NAMALWA (cell line): ENCODE measurements around the gene ERAL1.
A peak's percentile ranks its signal among the peaks of the same experiment; 100 is the strongest.
"Not testable (repeated sequence)": the region's sequence is repeated elsewhere in the genome, so short reads cannot be mapped to it uniquely, and the experiment has no call there.

Experiments
- DNase-seq: peaks from one replicate; pipeline ENCODE4 v3.0.0-alpha.2; 2015; ENCODE audit warnings: low spot score

ERAL1 gene

DNA sequence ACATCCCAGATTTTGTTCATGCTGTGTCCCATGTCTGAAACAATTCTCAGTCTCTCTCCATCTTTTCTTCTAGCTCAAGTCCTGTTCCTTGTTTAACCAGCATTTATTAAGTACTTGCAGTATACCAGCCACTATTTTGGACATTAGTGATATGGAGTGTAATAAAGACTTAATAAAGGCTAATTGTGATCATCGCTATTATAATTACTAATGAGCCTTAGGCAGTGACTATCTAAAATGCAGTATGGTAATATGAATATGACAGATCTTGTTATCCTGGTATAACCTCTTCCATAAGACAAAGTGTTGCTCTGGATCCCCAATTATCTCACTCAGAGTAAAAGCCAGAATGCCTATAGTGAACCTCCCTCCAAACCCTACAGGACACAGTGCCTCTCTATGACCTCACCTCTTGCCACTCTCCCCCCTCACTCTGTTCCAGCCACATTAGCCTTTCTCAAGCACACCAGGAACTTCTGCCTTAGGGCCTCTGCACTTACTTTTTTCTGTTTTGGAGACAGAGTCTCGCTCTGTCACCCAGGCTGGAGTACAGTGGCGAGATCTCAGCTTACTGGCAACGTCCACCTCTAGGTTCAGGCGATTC is 44.5 kb downstream of the ERAL1 start:
- DNase-seq: no peak

DNA sequence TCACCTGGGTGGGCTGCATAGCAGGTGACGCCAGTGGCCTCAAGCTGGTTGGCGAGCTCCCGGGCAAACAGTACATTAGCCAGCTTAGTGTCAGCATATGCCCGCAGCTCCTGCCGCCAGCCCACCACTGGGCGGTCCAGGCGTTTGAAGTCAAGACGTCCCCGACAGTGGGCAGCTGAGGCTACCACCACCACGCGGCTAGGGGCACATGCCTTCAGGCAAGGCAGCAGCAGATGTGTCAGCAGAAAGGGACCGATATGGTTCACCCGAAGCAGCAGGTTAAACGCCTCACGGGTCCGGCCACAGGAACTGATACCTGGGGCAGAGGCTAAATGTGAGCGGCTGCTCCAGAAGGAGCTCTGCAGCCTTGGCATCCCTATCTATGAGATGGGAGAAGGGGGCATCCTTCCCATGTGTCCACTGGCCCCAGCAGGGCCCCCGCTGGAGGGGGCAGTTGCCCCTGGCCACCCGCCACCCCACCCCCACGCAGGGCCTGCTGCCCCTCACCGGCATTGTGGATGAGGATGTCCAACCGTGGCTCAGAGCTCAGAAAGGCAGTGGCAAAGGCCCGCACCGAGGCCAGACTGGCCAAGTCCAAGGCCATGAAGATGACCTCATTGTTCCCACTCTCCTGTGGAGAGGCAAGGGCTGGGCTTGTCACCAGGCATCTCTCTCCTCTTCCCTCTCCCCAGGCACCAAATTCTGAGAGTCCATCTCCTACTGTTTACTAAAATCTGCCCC is 46.3 kb downstream of the ERAL1 start:
- DNase-seq: no peak

DNA sequence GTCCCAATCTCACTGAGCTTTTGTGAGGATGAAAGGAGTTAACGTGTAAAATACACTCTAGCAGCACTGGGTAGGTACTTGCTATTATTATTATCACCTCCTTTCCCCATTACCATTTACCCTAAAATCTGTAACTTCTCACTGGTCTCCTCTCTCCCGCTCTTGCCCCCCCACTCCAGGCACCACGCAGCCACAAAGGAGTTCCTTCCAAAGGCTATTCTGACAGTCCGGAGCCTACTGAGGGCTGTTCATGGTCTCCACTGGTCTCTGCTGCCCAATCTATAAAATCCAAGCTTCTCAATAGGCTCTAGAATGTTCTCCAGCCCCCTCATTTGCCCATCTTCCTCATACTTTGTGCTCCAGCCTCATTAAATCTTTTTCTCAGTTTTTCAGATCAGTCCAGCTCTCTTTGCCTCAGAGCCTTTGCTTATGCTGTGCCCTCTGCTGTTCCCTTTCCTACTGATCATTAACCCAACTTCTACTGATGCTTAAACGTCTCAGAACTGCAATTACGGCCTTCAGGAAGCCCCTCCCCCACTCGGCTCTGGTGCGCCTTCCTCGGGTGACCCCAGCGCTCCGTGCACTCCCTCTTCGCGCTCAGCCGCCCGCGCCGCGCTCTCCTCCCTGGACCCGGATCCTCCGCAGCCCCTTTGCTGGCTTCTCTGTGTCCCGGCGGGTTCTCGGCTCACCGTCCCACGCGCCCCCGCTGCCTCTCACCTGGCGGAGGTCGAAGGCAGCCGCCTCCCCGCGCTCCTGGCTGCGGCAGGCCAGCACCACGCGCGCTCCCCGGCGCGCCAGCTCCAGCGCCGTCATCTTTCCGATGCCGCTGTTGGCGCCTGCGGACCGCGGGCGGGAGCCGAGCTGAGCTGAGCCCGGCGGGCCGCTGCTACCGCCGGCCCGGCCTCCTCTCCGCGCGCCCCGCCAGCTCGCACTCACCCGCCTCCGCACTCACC is 47.3 kb downstream of the ERAL1 start:
- DNase-seq: peak; percentile 61

DNA sequence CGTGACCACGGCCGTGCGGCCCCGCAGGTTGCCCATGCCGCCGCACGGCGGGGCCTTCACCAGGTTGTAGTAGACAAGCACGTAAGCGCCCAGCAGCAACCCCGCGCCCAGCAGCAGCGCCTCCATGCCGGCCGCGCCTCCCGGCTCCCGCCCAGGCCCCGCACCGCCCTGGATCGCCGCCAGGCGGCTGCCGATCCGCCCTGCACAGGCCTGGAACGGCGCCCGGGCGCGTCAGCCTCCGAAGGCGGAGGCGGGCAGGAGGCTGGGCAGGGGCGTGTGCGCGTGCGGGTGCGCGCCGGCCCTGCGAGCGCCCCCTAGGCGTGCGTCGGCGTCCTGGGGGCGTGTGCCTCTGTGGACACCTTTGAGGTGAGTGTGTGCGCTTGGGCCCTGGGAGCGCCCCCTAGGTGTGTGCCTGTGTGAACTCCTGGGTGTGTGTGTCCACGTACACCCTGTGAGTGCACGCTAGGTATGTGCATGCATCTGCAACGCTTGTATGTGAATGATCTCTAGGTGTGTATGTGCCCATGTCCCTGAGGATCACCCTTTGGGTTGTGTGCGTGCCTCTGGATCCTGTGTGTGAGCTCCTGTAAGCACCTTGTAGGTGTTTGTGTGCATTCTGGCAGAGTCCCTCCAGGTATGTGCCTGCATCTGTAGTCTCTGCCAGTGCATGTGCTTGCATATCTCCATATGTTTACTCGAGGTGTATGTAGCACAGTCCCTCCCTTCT is 48.2 kb downstream of the ERAL1 start, which contains the start of gene DHRS13:
TSS of gene DHRS13 (minus strand) at position 261 of the 727 bp plus-strand sequence. CDS start at position 126, 135 bp downstream.
- peak; percentile 98 for DNase-seq

DNA sequence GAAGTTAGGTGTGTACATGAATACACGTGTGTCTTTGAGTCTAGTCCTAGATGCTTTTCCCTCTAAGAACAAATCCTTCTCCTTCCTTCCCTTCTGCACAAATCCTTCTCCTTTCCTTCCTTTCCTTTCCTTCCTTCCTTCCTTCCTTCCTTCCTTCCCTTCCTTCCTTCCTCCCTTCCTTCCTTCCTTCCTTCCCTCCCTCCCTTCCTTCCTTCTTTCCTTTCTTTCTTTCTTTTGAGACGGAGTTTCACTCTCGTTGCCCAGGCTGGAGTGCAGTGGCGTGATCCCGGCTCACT is 48.7 kb downstream of the ERAL1 start:
- DNase-seq: not testable (repeated sequence)

DNA sequence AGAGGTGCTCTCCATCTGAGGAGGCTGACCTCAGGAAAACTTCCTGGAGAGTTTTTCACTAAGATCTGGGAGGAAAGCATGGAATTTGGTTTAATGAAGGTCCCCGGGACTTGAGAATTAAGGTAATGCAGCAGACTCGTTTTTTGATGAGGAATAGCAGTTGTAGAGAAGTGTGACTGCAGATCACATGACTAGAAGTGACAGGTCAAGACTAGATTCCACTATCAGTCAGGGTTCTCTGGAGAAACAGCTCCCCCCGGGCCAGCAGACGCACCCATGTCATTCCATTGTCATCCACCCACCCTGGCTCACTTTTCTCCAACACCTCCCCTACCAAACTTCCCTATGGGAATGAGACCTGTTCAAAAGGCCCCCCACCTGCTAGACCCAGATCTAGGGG is 50.0 kb downstream of the ERAL1 start:
- DNase-seq: no peak

DNA sequence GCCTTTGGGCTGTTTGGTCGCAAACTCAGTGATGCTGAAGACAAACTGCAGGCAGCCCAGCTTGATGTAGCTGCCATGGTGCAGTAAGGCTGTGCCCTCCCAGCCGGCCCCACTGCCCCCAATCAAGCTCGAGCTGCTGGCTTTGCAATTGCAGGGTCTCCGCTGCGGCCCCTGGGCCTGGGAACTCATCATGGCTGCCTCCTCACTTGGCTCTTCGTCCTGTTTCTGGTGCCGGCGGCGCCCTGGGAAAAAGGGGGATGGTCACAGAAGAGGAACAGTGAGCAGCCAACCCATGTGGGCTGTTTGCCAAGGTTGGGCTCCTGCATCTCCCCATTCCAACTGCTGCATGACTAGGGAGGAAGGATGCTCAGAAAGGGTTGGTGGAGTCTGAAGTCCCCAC is 51.5 kb downstream of the ERAL1 start:
- DNase-seq: no peak

DNA sequence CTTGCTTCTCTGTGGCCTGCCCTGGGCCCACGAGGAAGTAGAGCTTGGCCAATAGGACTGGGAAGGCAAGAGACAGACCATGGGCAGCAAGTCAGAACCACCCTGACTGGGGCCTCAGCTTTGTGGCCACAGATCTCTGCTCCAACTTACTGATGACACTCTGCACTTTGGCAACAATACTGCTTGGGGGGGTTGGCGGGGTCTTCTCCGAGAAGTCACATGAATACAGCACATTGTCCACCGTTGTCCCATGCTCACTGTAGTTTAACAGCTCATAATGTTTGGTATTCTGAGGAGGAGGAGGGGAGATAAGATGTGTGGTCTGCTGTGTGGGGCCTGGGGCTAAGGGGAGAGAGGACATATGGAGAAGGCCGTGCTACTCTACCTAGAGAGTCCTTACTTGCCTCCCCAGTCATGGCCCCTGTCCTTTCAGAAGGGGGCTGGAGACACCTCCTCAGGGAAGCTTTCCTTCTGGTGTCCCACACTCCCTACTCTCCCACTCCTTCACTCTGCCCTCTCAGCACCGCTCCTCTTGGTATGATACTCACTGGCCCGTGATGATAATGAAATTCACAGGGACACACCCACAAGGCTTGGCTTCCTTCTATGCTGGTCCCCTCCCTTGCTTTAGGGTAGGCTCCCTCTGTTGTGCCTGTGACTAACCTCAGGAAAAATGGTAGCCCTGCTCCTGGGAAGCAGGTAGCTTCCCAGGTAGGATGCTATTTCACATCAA is 52.1 kb downstream of the ERAL1 start:
- DNase-seq: no peak

DNA sequence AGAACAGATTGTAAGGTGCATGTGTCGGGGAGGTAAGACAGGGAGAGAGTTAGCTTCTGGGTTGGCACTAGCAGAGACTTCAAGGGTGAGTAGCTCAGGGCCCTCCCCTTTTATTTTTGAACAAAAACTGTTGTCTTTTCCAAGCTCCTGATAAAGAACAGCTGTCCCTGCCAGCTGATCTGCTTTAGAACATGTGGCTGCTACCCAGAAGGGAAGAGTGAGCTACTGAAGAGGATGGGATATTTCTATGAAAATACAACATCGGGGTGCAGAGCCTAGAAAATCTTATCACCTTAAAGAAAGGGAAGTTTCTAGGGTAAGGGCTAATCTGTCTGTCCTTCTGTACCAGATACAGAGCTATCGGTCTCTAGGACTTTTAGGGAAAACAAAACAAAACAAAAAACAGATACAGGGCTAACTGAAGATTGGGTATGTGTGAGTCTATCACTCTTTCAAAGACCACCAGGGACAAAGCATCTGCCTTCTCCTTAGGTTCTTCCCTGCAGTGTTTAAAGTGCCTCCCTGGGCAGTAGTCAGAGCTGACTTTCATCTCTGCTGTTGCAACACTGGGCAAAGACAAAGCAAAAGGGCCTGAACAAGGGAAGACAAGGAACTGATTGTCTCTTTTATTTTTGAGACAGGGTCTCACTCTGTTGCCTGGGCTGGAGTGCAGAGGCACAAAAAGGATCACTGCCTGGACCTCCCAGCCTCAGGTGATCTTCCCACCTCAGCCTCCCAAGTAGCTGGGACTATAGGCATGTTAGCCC is 53.1 kb downstream of the ERAL1 start:
- DNase-seq: no peak

DNA sequence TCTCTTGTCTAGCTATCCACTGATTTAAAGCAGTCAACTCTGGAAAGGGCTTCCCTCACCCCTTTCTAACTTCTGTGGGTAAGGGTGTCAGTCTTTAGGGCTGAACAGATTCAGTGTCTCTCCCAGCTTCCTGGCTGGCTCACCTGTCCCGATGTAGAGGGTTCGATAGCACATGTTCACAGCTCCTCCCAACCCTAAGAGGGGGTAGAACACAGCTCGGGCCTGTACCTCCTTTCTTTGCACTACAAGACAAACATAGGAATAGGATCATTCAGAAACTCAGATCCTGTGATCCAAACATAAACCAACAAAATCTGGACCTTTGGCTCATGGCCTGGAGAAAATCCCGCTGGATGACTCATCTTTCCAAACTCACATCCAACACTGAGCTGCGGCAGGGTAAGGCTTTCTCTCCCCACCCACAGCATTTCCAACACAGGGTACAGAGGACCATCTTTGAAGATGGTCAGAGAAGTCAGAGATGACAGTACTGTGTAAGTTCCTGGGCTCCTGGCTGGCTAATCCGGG is 53.9 kb downstream of the ERAL1 start:
- no peak for DNase-seq

DNA sequence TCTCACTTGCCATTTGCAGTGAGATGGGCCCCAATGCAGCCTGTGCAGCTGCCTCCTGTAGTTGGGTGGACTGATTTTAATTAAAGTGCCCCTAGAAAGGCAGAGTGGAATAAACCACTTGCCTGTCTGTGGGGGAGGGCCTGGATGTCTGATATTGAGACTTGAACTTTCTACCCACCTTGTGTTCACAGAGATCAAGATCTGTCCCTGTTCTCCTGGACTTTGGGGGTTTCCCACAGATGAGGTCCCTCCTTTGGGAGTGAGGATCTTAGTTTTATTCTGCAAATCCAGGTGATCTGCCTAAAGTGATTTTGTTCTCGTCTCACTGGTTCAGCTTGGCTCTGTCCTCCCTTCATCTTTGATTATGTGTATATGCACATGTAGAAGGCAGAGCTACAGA is 55.7 kb downstream of the ERAL1 start:
- DNase-seq: no peak
